HG03159 (cell line): ENCODE measurements around the gene RPP30.
"Not testable (repeated sequence)": the region's sequence is repeated elsewhere in the genome, so short reads cannot be mapped to it uniquely, and the experiment has no call there.

Experiments
- ATAC-seq: cut with Tn5 transposase; IDR thresholded peaks from one replicate; pipeline ENCODE4 v1.9.1; 2021; ENCODE audit warnings: mild to moderate bottlenecking, moderate library complexity; ENCODE audit not compliant: unreplicated experiment

The RPP30 gene

DNA sequence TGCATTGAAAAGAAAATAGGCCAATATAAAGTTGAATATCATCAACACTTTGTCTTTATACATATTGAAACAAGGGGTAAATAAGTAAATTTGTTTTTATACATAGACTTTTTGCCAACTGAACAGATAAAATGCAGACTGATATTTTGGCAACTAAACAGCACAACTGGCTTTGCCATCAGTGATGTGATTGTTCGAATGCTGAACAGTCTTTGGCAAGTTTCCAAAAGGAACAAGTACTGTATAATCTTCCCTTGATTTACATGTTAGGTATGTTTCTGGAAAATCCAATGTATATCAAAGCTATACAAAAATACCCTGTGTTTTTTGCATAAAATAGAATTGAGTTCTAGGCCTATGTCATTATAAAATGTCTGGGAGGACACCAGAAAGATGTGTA lies 67.3 kb downstream of the RPP30 start:
- no peak for ATAC-seq

DNA sequence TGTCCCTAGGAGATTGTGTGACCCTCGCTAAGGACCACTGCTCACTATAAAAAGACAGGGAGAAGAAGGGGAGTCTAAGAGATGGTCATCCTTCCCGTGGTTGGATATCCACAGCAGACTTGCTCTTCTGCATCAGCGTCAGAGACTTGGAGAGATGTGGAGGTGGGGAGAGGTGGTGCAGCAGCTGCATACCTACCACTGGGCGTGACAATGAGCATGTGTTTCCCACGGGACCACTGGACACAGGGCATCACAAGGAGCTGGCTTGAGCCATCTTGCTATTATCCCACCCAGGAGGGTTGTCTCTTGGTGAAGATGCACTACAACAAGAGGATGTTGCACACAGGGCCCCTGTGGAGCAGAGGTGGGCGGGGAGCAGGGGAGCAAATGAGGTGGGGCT lies 67.9 kb downstream of the RPP30 start:
- no peak for ATAC-seq

DNA sequence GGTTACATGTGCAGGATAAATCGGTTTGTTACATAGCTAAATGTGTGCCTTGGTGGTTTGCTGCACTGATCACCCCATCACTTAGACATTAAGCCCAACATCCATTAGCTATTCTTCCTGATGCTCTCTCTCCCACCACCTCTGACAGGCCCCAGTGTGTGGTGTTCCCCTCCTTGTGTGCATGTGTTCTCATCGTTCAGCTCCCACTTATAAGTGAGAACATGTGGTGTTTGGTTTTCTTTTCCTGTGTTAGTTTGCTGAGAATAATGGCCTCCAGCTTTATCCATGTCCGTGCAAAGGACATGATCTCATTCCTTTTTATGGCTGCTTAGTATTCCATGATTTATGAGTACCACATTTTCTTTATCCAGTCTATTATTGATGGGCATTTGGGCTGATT lies 71.2 kb downstream of the RPP30 start:
- not testable (repeated sequence) for ATAC-seq

DNA sequence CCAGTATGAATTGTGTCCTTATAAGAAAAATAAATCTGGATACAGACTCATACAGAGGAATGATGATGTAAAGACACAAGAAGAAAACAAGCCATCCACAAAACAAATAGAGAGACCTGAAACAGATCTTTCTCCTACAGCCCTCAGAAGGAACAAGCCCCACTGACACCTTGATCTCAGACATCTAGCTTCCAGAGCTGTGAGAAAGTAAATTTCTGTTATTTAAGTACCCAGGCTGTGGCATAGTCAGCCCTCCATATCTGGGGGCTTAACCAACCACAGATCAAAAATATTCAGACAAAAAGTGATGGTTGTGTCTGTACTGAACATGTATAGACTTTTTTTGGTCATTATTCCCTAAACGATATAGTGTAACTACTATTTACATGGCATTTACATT lies 73.0 kb downstream of the RPP30 start:
- ATAC-seq = no peak

DNA sequence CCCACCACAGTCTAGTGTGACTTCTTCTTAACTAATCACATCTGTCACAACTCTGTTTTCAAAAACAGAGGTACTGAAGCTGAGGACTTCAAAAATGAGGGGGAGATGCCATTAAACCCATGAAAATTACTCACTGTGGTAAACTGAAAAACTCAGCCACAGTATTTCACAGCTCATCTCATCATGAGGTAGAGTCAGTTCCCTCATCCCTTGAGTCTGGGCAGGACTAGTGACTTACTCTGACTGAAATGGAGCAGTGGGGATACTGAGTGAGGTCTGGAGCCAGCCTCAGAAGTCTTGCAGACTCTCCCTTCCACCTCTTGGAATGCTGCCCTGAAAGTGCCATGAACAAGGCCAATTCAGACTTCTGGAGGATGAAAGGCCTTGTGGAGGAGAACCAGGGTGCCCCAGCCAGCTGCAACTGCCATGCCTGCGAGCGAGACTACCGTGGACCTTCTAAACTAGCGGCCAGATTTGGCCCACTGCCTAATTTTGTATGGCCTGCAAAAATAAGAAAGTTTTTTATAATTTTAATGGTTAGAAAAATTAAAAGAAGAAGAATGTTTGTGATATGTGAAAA lies 73.8 kb downstream of the RPP30 start:
- ATAC-seq = no peak

DNA sequence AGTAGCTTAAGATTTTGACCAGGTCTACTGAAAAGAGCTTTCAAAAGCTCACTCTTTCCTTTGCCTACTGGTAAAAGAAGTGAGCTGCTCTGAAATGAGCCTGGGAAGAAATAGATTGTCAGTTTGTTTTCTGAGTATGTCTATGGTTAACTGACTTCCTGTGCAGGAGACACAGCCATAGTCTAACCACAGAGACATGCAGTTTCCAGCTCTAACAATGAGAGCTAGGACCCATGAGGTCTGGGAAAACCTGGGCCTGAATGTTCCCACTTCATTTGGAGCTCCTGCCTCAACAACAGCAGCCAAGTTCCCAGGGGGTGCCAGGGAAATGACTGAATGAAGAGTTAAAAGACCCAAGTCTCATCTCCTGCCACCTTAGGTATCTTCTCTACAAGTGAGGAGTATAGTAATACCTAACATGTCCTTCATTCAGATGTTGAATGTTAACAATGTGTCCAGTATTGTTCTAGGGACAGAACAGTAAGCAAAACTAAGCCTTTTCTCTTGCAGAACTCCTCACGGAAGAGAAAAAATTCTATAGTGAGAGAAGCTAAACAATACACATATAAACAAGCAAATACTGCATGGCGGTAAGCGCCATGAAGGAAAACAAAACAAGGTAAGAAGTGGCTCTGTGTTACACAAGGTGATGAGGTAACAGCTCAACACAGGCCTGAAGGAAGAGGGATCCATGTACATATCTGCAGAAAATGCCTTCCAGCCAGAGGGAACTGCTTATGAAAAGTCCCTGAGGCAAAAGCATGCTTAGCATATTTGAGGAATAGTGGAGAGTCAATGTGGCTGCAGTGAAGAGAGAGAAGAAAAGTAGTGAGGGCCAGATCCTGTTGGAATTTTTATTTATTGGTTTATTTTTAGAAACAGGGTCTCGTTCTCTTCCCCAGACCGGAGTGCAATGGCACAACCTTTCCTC lies 75.5 kb downstream of the RPP30 start:
- ATAC-seq = no peak
